ENCODE data around the gene SHCBP1L.
"Not testable (repeated sequence)": the region's sequence is repeated elsewhere in the genome, so short reads cannot be mapped to it uniquely, and the experiment has no call there.

Gene SHCBP1L

DNA sequence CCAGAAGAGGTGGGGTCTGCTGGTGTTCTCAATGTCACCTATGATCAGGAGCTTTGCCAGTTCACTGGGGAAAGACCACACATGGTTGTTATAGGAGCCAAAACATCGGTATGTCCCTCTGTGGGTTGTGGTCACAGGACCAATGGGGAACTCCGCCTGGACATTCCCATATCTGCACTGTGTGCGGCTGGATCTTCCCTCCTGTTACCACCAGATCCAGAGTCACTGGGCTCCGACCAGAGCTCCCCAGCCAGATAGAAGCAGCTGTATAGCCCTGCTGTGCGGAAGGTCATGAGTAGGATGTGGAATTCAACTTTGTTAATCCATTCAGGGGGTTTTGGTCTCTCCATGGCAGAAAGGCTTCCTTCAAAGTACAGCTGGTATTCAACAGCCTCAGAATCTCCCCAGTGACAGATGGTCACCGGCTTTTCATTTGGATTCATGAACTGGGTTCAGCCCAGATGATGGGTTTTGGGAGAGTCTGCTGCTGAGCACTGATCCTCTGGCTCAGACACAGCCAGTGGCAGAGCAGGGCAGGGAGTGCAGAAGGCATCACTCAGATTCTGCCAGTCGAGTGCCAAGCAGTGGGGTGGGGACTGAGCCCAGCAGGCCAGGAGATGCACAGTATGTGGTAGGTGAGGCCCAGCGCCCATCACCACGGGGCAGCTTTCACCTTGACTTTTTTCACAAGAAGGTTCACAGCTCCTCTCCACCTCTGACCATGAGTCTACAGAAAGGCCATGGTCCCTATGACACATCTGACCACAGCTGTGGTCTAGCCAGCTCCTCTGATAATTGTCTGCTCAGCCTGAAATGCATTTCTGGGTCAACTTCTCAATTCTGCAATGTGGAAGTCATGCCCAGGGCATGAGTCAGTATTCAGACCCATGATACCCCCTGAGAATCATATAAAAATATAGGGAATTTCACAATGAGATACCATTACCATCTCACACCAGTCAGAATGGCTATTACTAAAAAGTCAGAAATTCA lies 2.9 kb upstream of the SHCBP1L start:
- no peak overlapping the region for H3K4me3 ChIP-seq (ENCODE audit: low read depth, low read length)
- TF ChIP-seq, protein P1, sequence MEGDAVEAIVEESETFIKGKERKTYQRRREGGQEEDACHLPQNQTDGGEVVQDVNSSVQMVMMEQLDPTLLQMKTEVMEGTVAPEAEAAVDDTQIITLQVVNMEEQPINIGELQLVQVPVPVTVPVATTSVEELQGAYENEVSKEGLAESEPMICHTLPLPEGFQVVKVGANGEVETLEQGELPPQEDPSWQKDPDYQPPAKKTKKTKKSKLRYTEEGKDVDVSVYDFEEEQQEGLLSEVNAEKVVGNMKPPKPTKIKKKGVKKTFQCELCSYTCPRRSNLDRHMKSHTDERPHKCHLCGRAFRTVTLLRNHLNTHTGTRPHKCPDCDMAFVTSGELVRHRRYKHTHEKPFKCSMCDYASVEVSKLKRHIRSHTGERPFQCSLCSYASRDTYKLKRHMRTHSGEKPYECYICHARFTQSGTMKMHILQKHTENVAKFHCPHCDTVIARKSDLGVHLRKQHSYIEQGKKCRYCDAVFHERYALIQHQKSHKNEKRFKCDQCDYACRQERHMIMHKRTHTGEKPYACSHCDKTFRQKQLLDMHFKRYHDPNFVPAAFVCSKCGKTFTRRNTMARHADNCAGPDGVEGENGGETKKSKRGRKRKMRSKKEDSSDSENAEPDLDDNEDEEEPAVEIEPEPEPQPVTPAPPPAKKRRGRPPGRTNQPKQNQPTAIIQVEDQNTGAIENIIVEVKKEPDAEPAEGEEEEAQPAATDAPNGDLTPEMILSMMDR (IDR thresholded peaks at IDR 0.05; ENCODE audit: borderline replicate concordance, insufficient read depth, low read depth, low read length) = no peak

DNA sequence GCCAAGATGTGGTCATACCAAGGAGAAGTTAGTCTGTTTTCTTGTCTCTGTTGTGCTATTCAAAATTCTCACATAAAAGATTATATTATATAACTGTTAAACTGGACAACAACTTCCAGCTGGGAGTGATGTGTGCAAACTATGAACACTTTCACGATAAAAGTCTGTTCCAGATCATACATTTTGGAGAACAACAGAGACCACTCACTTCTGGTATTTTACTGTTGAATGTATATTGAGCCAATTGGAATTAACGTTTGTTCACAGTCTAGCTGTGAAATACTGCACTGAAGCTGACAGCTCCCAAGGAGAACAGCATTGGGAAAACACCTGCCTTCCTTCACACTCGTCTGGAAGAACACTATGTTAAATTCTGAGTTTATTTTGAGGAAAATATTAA lies 860 bp upstream of the SHCBP1L start:
- TF ChIP-seq, protein P1 (IDR thresholded peaks at IDR 0.05; ENCODE audit: borderline replicate concordance, insufficient read depth, low read depth, low read length) = no peak
- no peak overlapping the region for H3K4me3 ChIP-seq (ENCODE audit: low read depth, low read length)

DNA sequence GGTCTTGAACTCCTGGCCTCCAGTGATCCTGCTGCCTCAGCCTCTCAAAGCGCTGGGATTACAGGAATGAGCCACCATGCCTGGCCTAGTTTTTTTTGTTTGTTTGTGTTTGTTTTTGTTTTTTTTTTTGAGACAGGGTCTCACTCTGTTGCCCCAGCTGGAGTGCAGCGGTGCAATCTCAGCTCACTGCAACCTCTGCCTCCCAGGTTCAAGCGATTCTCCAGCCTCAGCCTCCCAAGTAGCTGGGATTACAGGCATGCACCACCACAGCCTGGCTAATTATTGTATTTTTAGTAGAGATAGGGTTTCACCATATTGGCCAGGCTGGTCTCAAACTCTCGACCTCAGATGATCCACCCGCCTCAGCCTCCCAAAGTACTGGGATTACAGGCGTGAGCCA lies 9.6 kb downstream of the SHCBP1L start:
- H3K4me3 ChIP-seq (ENCODE audit: low read depth, low read length) = not testable (repeated sequence)

DNA sequence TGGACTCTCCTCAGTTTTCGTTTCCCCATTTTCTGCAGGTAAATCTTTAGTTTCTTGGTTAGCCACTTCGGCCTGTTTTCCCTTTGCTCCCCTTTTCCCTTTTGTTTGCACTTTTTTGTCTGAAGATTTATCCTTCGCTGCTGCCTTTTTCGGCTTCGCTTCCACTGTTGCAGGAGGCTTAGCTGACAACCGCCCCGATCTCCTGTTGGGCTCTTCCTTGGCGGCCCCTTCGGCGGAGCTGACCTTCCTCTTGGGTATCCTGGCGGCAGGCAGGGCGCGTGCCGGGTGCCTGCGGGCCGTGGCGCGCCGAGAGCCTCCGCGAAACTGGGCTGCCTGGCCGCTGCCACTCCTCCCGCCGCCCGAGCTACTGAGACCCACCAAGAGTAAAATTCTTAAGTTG lies 10.8 kb downstream of the SHCBP1L start:
- H3K4me3 ChIP-seq (ENCODE audit: low read depth, low read length) = not testable (repeated sequence)

DNA sequence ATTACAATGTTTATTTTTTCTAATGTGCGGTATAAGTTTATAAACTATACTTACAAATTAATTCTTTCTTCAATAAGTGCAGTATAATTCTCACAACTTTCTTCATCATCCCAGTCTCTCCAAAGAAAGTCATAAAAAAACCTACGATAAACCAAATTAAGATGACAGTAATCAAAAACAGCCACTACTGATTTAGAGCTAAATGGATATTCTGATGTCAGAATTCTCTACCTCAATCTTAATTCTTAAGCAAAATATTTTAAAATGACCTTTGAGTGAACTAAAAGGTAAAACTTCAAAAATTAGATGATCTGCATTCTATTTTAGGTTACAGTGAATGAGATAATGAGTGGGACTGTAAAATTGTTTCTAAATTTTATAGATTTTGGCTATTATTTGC lies 13.6 kb downstream of the SHCBP1L start:
- TF ChIP-seq, protein P1 (IDR thresholded peaks at IDR 0.05; ENCODE audit: borderline replicate concordance, insufficient read depth, low read depth, low read length) = no peak

DNA sequence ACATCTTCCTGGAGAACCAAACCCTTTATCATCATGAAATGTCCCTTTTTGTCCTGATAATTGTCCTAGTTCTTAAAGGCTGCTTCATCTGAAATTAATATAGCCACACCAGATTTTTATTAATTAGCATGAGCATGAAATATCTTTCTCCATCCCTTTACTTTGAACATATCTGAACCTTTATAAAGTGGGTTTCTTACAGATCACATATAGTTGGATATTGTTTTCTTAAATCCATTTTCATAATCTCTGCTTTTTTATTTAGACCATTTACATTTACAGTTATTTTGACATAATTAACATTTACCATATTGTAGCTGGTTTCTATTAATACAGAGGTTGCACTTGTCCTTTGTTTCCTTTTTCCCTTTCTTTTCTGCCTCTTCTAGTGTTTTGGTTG lies 17.2 kb downstream of the SHCBP1L start:
- TF ChIP-seq, protein P1 (IDR thresholded peaks at IDR 0.05; ENCODE audit: borderline replicate concordance, insufficient read depth, low read depth, low read length) = no peak
- no peak overlapping the region for H3K4me3 ChIP-seq (ENCODE audit: low read depth, low read length)

More for the DNA sequence above, 13.6 kb downstream of the SHCBP1L start:
- H3K4me3 ChIP-seq (ENCODE audit: low read depth, low read length) = no peak overlapping the region

DNA sequence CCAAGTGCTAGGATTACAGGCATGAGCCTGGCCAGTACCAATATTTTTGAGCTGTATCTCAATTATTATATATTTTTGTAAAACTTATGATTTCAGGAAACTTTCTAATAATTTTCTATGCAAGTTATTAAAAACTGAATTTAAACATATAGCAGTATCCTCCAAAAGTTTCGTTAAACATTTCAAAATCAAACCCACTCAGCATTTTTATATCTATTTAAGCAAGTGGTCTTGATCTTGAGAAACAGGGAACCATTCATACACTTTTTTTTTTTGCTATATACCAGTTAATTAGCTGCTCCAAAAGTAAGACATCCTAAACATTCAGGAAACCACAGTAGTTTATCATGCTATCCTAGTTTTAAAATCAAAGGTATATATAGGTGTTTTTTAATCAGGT lies 22.0 kb downstream of the SHCBP1L start:
- no peak overlapping the region for H3K4me3 ChIP-seq (ENCODE audit: low read depth, low read length)
- TF ChIP-seq, protein P1 (IDR thresholded peaks at IDR 0.05; ENCODE audit: borderline replicate concordance, insufficient read depth, low read depth, low read length) = no peak

DNA sequence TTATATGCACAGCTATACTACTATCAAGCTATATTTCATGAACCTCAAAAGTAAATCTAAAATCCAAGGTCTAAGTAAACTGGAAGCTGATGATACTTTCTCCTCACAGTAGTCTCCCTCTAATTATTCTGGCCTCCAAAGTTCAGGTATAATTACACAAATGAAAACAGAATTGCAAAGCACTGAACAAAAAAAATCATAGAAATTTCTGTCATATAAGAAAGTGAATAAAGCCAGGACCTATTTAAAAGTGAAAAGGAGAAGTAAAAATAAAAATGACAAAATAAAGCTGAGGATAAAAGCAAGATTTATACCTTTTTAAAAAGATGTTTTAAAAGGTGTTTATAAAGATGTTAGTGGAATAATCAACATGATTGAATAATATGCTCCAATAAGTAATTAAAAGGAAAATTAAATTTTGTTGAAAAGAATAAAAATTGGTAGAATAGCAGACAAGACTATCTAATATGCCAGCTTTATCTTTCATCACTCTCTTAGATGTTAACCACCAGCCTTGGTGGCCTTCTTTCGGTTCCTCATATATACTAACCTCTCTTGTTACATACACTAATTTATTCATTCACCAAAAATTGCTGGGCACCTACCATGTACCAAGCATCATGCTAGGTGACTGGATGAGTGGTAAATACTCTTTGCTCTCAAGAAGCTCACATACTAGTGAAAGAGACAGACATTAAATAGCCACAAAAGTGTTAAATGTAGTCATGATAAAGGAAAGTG lies 25.1 kb downstream of the SHCBP1L start:
- no peak overlapping the region for H3K4me3 ChIP-seq (ENCODE audit: low read depth, low read length)
- TF ChIP-seq, protein P1 (IDR thresholded peaks at IDR 0.05; ENCODE audit: borderline replicate concordance, insufficient read depth, low read depth, low read length) = no peak
